Cortex of kidney (tissue), 1 donor: Measurements from ENCODE around the gene POSTN.

ENCODE experiments used
- DNase-seq: peaks from one replicate; lab custom pipeline; 2025; lab: John Stamatoyannopoulos, UW

POSTN gene

GRCh38 chr13:37515226-37515625, 83.3 kb downstream of the POSTN start:
- DNase-seq = no peak
